ENCODE data around the gene USP54. TPM values are rescaled to one million over a fixed set of nuclear protein-coding genes. Genes with fewer than 3 reads are reported as not detected.
A peak's percentile ranks its signal among the peaks of the same experiment; 100 is the strongest.
"Not testable (repeated sequence)": the region's sequence is repeated elsewhere in the genome, so short reads cannot be mapped to it uniquely, and the experiment has no call there.

USP54 gene, protein sequence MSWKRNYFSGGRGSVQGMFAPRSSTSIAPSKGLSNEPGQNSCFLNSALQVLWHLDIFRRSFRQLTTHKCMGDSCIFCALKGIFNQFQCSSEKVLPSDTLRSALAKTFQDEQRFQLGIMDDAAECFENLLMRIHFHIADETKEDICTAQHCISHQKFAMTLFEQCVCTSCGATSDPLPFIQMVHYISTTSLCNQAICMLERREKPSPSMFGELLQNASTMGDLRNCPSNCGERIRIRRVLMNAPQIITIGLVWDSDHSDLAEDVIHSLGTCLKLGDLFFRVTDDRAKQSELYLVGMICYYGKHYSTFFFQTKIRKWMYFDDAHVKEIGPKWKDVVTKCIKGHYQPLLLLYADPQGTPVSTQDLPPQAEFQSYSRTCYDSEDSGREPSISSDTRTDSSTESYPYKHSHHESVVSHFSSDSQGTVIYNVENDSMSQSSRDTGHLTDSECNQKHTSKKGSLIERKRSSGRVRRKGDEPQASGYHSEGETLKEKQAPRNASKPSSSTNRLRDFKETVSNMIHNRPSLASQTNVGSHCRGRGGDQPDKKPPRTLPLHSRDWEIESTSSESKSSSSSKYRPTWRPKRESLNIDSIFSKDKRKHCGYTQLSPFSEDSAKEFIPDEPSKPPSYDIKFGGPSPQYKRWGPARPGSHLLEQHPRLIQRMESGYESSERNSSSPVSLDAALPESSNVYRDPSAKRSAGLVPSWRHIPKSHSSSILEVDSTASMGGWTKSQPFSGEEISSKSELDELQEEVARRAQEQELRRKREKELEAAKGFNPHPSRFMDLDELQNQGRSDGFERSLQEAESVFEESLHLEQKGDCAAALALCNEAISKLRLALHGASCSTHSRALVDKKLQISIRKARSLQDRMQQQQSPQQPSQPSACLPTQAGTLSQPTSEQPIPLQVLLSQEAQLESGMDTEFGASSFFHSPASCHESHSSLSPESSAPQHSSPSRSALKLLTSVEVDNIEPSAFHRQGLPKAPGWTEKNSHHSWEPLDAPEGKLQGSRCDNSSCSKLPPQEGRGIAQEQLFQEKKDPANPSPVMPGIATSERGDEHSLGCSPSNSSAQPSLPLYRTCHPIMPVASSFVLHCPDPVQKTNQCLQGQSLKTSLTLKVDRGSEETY (N-terminal part only)
- 112 and 113 TPM in 2 replicates for total RNA-seq (2014; rRNA removed; shearing (Covaris generic))
- polyA plus RNA-seq (2015; cell fraction: cytosol; rRNA removed): 46.2 and 69.4 TPM in 2 replicates
- polyA plus RNA-seq (2015; cell fraction: nucleus; rRNA removed): 169 and 224 TPM in 2 replicates

DNA sequence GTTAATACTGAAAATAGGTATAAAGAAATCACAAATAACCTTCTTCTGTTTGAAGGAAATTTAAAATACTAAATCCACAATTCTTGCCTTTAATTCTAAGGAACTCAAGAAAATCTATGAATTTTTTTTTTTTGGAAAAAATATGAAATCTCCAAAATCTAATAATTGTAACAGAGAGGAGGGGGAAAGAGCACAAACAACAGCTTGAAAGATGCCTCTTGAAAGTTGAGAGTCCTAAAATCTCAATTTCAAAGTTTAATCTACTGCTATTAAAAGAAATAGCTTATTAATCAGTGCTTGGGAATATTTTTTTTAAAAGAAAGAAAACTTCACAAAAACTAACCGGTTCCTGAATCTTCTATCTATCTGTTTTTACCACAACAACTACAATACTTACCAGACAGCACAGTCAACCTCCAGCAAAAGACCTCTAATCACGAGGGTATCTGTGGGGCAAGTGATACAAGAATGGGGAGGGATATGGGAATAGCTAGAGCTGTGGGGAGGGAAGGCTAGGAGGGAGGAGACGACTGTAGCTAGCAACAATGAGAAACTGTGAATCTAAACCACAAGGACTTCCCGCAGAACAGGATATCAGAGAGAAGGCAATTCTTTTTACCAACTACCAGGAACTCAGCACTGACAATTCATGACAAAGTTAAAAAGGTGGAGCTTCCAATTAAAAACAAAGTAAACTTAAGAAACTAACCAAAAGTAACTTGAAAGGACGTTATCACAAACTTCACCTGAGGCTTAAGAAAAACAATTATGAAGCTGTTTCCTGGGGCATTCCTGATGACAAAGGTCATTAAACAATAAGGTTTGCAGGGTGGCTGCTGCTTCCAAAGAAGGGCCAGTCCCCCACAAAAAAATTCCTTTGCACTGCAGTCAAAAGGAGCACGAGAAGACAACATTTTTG is at the start of gene USP54:
Gene USP54 (minus strand): TSS at position 462 of the 919 bp plus-strand sequence. CDS start 15,684 bp downstream, outside the sequence.
- in situ Hi-C loops (cut with HindIII; ENCODE audit: low pct_unique_long_range_greater_than_20kb, low sequenced_read_pairs): no loop called here
- peak; percentile 96 for DNase-seq (ENCODE audit: low read depth, low spot score)

DNA sequence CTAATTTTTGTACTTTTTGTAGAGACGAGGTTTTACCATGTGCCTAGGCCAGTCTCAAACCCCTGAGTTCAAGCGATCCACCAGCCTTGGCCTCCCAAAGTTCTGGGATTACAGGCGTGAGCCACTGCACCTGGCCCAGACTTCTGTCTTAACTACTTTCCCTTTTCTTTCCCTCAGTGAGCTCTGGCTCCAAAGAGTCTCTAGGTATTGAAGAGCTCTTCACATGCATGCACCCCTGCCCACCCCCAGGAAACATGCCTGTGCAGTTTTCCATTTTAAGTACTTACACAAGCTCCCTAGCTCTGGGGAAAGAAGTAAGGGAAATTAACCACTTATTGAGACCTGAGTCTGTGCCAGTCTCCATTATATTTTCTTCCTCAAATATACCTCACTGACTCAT is 48.1 kb upstream of the USP54 start:
- in situ Hi-C loops (cut with HindIII; ENCODE audit: low pct_unique_long_range_greater_than_20kb, low sequenced_read_pairs): no loop called here
- DNase-seq (ENCODE audit: low read depth, low spot score): no peak

DNA sequence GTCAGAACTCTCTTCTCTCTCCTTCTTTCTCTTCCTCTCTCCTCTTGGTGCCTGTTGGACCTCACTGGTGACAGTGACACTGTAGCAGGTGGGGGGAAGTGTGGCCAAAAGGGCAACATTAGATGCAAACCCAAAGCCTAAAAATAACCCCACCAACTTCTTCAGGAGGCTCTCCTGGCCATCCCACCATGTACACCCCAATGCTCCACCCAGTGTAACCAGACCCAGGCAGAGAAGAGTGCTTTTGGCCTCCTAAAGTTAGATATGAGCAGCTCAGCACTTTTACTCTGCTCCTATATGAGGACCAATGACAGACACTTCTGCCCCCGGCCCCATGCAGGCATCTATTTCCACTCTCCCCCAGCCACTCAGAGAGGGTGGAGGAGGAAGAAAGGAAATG is 44.6 kb upstream of the USP54 start:
- in situ Hi-C loops (cut with HindIII; ENCODE audit: low pct_unique_long_range_greater_than_20kb, low sequenced_read_pairs): no loop called here
- DNase-seq (ENCODE audit: low read depth, low spot score): no peak

DNA sequence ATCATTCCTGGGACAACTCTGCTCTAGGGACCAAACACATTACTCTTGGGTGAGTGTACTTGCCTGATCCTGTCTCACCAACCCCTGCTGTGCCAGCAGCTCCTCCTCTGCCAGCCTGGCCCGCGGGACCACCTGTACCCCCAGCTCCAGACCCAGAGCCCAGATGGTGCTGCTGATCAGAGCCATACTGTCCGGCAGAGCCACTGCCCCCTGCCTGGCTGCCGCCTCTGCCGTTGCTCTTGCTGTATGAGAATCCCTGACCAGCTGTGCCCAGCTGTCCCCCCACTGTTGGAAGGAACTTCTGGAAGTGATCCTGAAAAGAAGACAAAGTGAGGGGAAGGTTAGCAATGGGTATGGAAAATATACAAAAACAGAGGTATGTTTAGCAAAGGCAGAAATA is 43.3 kb upstream of the USP54 start:
- DNase-seq (ENCODE audit: low read depth, low spot score): no peak
- in situ Hi-C loops (cut with HindIII; ENCODE audit: low pct_unique_long_range_greater_than_20kb, low sequenced_read_pairs): no loop called here

DNA sequence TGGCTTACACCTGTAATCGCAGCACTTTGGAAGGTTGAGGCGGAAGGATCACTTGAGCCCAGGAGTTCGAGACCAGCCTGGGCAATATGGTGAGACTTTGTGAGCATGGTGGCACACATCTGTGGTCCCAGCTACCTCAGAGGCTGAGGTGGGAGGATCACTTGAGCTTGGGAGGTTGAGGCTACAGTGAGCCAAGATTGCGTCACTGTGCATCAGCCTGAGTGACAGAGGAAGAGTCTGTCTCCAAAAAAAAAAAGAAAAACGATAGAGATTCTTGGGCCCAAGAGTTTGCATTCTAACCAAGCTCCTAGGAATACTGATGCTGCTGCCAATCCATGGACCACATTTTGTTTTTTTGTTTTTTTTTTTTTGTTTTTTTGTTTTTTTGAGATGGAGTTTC is 38.0 kb upstream of the USP54 start:
- in situ Hi-C loops (cut with HindIII; ENCODE audit: low pct_unique_long_range_greater_than_20kb, low sequenced_read_pairs): no loop called here
- DNase-seq (ENCODE audit: low read depth, low spot score): no peak

DNA sequence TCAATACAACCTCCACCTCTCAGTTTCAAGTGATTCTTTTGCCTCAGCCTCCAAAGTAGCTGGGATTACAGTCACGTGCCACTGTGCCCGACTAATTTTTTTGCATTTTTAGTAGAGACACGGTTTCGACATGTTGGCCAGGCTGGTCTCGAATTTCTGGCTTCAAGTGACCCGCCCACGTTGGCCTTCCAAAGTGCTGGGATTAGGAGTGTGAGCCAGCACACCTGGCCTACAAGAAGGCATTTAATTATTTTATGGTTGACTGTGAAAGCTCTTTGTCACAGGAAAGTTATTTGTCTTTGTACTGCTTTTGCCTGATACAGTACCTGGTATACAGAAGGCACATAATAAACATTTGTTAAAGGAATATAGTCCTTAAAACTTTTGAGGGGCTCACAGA is 37.3 kb upstream of the USP54 start:
- in situ Hi-C loops (cut with HindIII; ENCODE audit: low pct_unique_long_range_greater_than_20kb, low sequenced_read_pairs): no loop called here
- no peak for DNase-seq (ENCODE audit: low read depth, low spot score)

DNA sequence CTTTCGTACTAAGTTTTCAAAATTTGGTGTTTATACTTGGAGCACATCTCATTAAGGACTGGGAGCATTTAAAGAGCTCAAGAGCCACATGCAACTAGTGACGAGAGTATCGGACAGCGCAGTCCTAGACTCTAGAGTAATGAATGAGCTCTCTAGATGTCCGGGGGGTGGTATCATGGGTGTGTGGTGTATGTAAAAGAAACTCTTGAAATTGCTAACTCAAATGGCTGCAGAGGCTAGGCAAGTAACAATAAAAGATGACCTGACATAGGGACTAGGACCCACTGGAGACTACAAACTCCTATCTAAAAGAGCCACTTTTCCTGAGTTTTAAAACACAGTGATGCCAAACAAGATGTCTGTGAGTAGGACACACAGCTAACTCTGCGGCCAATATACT is 36.2 kb upstream of the USP54 start:
- in situ Hi-C loops (cut with HindIII; ENCODE audit: low pct_unique_long_range_greater_than_20kb, low sequenced_read_pairs): no loop called here
- DNase-seq (ENCODE audit: low read depth, low spot score): no peak

DNA sequence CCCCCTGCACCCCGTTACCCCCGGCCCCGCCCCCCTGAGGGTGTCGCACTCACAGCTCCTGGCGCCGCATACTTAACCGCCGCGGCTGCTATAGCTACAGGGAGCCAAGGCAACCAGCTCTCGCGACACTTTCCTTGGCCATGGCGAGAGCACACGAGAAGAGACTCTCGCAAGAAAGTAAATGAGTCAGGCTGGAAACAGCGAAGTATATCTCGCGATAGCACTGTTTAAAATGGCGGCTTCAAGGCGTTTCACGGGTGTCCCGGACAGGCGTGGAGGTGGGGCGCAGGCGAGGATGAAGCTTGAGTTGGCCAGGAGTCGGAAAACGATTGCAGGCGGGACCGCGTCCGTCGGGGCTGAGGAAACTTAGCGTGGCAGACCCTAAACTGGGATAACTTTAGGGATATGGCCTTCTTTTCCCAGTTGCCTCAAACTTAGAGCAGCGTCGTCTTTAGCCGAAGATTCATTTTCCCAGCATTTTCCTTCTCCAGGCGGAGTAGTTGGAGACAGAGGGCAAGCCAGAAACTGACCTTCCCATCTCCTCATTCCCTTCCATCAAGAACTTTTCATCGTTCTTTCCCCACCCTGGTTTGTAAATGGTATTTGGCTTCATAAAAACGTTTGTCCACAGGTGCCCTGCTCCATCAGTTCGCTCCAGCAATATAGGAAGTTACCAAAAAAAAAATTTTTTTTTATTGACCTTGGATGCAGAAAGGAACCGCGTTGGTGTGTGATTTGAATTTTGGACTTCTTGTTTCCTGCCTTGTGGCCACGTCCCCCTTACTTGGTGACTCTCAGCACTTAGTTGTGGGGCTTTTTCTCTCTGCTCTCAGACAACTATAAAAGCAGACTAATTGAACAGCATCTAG is 35.0 kb upstream of the USP54 start:
- in situ Hi-C loops (cut with HindIII; ENCODE audit: low pct_unique_long_range_greater_than_20kb, low sequenced_read_pairs): no loop called here

DNA sequence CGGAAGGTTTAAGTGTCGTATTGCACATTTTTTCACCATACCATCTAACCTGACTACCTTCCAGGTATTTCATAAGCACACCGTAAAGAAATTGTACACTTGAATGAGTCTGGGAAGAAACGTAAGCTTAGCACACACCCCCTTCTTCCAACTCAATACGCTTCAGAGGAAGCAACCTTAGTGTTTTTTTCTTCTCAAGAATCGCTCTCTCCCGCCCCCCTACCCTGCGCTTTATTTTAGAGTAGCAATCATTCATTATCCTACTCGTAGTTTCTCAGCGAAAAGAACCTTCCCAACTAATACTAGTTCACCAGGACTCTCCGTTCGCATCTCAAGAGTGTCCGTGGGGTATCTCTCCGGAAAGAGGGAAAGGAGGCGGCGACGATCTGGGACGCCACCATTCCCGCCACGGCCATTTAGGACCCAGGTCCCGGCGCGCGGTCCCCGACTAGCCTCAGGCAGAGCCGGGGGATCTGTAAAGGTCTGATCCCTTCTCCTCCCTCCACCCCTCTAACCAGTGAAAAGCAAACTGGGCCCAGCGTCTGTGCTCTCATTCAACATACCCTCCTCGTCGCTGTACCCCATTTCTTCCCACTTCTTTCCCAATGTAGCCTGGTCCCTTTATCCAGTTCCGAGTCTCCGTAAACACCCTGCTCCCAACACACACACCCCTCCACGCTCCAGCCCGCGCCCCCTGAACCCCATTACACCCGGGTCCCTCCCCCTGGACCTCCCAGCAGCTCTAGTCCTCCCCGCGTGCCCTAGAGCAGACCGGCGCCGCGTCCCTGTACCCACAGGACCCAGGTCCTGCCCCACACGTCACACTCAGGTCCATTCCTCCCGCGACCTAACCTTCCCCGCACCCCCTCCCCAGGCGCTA is 34.1 kb upstream of the USP54 start:
- in situ Hi-C loops (cut with HindIII; ENCODE audit: low pct_unique_long_range_greater_than_20kb, low sequenced_read_pairs): no loop called here
- peak; percentile 41 for DNase-seq (ENCODE audit: low read depth, low spot score)

More for the DNA sequence above, 35.0 kb upstream of the USP54 start:
- DNase-seq (ENCODE audit: low read depth, low spot score): peak; percentile 95

DNA sequence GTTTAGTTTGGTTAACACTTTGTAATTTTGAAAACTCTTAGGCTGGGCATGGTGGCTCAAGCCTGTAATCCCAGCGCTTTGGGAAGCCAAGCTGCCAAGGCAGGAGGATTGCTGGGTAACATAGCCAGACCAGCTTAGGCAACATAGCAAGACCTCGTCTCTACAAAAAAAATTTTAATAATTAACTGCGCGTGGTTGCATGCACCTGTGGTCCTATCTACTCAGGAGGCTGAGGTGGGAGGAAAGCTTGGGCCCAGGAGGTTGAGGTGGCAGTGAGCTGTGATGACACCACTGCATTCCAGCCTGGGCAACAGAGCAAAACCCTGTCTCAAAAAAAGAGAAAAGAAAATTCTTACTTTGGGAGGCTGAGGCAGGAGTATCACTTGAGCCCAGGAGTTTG is 31.9 kb upstream of the USP54 start:
- DNase-seq (ENCODE audit: low read depth, low spot score): no peak
- in situ Hi-C loops (cut with HindIII; ENCODE audit: low pct_unique_long_range_greater_than_20kb, low sequenced_read_pairs): no loop called here

DNA sequence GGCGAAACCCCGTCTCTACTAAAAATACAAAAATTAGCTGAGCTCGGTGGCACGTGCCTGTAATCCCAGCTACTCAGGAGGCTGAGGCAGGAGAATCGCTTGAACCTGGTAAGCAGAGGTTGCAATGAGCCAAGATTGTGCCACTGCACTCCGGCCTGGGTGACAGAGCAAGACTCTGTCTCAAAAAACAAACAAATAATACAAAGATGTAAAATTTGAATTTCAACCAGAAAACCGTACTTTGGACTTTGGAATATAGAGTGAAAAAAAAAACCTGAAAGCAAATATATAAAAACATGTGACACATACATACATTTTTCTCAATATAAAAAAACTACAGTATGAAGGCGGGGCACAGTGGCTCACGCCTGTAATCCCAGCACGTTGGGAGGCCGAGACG is 29.8 kb upstream of the USP54 start:
- DNase-seq (ENCODE audit: low read depth, low spot score); in situ Hi-C loops (cut with HindIII; ENCODE audit: low pct_unique_long_range_greater_than_20kb, low sequenced_read_pairs): not testable (repeated sequence)

DNA sequence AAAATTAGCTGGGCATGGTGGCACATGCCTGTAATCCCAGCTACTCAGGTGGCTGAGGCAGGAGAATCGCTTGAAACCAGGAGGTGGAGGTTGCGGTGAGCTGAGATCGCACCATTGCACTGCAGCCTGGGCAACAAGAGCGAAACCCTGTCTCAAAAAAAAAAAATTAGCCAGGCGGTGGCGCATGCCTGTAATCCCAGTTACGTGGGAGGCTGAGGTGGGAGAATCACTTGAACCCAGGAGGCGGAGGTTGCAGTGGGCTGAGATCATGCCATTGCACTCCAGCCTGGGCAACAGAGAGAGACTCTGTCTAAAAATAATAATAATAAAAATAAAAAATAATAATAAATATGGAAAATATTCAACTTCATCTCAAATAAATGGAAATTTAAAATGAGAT is 26.0 kb upstream of the USP54 start:
- DNase-seq (ENCODE audit: low read depth, low spot score); in situ Hi-C loops (cut with HindIII; ENCODE audit: low pct_unique_long_range_greater_than_20kb, low sequenced_read_pairs): not testable (repeated sequence)

DNA sequence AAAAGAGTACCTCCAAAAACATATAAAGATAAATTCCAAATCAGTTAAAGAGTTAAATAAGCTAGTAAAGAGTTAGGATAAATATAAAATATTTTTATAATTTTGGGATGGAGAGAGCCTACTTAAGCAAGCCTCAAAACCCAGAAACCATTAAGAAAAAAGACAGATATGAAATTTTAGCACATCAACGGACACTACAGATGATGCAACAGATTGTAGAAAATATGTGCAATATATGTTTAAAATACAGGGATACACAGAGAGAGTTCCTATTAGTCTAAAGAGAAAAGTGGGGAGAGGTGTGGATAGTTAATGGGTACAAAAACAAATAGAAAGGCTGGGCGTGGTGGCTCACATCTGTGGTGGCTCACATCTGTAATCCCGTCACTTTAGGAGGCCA is 23.6 kb upstream of the USP54 start:
- in situ Hi-C loops (cut with HindIII; ENCODE audit: low pct_unique_long_range_greater_than_20kb, low sequenced_read_pairs): no loop called here
- DNase-seq (ENCODE audit: low read depth, low spot score): no peak

DNA sequence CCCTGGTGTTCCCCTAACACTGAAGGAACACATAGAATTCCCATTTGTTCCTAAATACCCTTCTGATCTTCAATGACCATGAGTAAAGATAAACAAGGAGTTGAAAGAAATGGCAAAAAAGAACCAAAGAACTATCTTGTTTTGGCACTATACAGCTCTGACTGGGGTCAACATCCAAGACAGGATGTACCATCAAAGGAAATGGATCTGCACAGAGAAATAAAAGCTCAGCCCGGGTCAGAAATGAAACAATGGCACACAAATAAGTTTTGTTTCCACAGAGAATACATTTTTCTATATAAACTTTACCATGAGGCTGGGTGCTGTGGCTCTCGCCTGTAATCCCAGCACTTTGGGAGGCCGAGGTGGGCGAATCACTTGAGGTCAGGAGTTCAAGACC is 18.0 kb upstream of the USP54 start:
- no peak for DNase-seq (ENCODE audit: low read depth, low spot score)
- in situ Hi-C loops (cut with HindIII; ENCODE audit: low pct_unique_long_range_greater_than_20kb, low sequenced_read_pairs): no loop called here

DNA sequence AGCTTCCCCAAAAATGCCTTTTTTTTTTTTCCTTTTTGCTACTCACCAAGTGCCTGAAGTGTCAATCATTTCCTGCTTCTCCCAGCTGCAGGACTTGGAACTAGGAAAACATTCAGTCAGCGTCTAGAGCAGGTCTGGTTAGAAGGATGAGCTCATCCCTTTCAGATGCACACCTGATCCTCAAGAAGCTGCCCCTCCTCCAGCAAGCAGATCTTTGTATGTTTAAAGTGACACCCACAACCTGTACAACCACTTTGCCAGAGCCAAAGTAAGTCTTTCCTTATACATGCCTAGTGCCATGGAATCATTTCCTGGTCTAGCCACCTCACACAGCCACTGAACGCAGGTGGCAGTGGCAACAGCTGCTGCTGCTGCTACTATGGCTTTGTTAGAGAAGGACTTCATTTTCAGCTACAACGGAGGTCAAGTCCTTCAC is 10.4 kb upstream of the USP54 start:
- in situ Hi-C loops (cut with HindIII; ENCODE audit: low pct_unique_long_range_greater_than_20kb, low sequenced_read_pairs): no loop called here
- DNase-seq (ENCODE audit: low read depth, low spot score): no peak

Data from SK-MEL-5 (cell line).